GM18873 (cell line): ENCODE measurements around the gene PGGHG.

Experiments used
- ATAC-seq: cut with Tn5 transposase; IDR thresholded peaks from one replicate; pipeline ENCODE4 v1.9.1; 2021; ENCODE audit warnings: mild to moderate bottlenecking, moderate library complexity, moderate number of reproducible peaks; ENCODE audit not compliant: unreplicated experiment, low FRiP score

PGGHG gene

DNA sequence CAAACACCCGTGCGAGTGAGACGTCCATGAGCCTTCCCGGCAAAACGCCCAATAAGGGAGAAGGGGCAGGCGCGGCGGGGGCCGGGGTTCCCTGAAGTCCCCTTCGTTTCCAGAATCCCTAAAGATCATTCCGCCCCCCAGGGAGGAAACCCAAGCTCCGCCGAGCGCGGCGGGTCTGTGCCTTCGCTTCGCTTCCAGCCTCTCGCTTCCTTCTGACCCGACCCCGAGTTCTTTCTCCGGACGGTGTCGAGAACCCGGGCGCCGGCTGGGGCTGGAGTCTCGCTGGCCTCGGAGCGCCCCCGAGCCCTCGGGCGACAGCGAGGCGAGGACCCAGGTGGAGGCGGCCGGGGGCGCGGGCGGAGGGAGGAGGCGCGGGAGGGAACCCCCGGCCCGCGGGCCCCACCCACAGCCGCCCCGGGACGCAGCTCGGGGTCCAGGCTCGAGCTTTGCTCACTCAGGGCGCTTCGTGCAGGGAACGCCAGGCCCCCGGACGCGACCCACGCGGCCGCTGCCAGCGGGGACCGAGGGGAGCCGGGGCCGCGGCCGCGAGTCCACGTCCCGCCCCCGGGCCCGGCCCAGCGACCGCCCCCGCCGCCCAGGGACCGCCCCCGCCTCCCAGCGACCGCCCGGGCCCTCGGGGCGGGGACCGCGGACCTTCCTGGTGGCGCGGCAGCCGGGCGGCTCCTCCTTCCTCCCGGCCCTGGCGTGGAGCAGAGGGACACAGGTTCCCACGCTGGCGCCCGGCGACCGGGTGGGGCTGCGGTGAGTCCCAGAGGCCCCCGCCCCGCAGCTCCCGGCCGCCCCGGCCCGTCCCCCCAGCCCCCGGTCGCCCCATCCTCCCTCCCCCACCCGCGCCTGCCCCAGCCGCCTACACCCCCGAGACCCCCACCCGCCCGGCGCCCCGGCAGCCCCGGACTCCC lies at the start of gene PGGHG:
Gene PGGHG (plus strand): TSS at position 649 of the 920 bp plus-strand sequence. CDS start 691 bp downstream, outside the sequence.
- no peak for ATAC-seq

DNA sequence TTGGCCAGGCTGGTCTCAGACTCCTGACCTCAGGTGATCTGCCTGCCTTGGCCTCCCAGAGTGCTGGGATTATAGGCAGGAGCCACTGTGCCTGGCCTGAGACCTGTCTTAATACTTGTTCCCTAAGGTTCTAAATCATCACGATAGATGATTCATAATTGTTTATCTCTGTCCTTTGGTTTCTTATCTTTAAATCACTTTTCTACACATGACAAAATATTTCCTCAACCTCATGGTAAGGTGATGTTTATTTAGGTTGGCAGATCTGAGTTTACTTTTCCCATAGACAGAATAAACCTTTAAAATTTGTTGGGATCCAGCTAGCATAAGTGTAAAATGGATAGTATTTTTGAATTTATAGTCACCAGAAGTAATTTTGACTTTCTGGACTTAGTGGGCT lies 48.6 kb upstream of the PGGHG start:
- no peak for ATAC-seq

DNA sequence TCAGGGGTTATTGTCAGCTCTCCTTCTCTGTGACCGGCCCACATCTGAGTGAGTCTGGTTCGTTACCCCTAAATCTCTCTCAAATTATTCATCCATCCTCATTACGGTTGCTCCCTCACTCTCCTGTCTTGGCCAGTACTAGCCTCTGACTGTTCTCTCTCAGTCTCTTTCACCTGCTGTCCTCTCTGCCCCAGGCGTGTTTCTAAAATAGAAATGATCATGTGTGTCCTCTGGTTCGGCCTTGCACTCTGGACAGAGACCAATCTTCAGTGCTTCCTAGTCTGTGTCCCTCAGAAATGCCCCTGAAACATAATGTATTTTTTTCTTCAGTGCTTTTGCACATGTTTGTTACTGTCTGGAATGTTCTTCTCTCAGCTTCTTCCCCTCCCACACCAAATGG lies 47.3 kb upstream of the PGGHG start:
- ATAC-seq, result no peak

DNA sequence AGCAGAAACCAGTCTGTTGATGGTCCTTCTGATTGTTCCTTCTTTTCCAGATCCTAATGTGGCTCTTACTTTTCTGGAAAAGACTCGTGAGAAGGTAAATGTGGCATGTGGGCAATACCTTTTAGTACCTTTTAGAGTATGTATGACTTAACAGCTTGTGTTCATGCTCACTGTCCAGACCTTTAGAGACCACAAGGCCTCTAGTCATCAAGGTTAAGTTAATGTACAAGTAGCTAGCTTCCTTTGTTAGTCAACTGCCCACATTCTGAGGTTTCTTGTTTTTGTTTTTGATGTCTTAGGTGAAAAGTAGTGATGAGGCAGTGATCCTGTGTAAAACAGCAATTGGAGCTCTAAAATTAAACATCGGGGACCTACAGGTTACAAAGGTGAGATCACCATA lies 44.5 kb upstream of the PGGHG start:
- no peak for ATAC-seq

DNA sequence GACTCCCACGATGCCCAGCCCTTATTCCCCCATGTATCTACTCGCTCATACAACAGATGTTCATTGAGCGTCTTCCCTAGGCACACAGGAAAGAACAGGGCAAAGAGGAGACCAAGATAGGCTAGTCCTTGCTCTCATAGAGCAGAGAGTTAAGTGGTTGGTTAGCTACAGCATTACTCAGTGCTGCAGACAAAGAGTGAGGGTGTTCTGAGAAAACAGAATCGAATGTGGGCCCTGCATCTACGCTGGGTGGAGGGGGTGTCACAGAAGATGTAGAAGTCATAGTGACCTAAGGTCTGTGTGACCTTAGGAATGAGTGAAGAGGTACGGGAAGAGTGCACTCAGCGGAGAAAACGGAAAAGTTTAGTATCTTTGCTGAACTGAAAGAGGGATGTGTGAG lies 39.9 kb upstream of the PGGHG start:
- ATAC-seq, result no peak

DNA sequence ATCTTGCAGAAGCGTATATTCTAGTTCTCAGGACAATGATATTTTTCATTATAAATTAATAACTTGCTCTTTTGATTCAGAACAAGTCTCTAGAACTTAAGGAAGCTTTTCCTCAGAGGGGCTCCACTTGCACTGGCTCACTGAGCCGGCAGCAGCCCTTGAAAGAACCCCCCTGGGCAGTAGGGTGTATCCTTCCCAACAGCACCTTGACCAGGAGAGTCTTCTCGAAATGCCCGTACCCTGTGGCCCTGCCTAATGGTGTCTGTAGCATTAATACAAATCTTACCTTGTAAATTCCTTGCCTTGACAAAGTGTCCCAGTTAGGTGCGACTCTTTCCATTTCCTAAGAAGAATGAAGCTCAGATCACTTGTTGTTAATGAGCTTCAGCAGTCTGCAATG lies 38.7 kb upstream of the PGGHG start:
- no peak for ATAC-seq

DNA sequence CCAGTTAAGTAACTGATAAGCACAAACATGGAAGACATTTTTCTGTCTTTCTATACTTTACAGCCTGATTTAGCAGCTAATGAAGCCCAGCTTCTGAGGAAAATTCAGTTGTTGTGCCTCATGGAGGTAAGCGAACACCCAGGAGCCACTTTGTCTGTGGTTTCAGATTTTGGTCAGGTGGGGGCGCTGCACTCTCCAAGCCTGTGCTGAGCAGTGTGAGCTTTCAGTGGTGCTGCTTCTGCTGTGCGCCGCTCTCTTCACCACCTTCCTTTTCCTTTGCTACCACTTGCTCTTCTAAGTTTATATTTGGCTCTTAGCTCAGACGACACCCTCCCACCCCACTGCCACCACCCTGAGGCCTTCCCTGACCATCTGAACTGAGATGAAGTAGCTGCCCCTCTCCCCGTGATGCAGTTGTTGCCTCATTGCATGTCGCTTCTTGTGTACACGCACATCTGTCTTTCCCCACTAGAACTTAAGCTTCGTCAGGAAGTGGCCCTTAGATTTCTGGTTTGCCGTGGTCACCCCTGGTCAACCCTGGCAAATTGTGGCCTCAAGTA lies 38.1 kb upstream of the PGGHG start:
- no peak for ATAC-seq

DNA sequence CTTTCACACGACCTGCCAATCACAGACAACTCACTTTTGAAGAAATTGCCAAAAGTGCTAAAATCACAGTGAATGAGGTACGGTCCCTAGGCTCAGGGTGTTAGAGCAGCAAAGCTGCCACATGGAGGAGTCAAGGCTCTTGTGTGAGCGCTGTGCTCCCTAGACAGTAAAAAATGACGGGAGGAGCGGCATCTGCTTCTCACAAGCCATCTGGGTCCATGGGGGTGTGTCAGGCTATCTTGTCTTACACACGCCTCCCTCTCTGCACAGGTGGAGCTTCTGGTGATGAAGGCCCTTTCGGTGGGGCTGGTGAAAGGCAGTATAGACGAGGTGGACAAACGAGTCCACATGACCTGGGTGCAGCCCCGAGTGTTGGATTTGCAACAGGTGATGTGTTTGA lies 37.4 kb upstream of the PGGHG start:
- no peak for ATAC-seq

DNA sequence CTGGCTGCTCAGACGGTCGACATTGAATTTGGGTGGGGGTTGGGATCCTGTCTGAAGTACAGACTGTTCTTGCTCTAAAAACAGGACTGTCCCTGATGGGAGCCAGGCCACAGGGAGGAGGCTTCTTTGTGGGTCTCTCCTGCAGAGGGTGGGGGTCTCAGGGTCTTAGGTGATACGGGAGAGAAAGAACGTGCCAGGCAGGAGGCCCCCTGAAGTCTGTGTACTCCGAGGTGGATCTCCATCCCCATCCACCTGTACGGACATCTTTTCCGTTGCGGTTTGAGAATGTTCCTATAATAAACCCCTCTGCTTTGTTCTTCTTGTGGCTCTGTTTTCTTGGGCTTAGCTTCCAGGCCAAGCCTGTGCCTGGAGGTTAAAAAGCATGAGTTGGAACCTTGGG lies 36.3 kb upstream of the PGGHG start:
- ATAC-seq, result no peak

DNA sequence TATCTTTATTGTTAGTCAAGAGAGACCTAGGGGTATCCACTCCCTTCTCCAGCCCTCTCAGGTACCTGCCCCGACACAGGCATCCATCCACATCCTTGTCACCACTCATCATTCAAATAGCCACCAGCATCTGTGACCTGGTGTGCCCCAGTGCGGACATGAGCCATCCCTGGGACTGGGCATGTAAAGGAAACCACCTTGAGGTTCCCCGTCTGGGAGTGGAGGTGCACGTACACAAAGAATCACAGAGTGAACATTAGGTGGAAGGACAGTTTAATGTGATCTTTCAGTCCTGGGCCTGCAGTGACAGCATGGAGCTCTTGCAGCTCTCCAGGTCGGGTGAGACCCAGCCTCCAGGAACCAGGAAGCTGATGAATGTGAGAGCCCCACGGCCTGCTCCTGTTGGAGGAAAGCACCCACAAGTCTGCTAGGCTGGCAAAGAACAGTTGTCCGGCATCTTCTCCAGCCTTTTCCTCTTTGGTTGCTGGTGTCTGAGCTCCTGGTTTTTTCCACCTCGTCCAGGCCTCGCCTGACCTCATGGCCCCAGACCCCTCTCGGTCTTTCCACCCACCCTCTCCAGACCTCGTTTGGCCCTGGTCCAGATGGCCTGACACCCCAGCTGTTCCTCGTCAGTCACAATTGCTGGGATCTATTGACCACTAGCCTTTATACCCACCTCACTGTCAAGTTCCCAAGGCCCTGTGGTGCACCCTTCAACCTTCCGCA lies 35.6 kb upstream of the PGGHG start:
- ATAC-seq, result no peak

DNA sequence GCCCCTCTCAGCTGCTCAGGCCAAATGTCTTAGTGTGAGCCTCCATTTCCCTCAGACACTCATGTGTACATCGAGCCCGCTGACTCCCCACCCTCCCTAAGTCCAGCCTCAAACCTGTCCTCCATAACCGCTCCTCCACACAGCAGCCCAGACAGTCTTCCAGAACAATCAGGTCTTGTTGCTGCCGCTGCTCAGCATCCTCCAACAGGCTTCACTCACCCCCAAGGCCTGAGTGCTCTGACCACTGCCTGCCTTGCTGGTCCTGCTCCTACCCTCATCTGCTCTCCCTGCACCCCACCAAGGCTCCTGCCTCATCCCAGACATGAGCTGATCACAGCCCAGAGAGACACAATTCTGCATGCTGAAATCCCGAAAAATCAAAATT lies 35.0 kb upstream of the PGGHG start:
- ATAC-seq, result no peak

DNA sequence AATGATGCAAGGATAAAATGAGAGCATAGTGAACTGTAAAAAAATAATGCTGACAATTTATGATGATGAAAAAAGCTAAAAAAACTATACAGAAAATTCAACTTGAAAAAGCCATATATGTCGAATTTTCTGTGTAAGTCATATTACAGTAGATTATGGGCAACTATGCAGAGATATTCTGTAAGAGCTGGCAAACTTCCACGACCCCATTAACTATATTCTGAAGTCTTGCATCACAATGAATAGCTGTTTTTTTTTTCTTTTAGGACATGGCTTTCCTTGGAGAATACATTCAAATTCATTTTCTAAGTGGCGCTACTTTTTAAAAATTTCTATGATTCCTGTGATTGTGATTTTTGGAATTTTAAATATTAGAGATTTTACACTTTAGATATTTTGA lies 33.8 kb upstream of the PGGHG start:
- ATAC-seq, result no peak

DNA sequence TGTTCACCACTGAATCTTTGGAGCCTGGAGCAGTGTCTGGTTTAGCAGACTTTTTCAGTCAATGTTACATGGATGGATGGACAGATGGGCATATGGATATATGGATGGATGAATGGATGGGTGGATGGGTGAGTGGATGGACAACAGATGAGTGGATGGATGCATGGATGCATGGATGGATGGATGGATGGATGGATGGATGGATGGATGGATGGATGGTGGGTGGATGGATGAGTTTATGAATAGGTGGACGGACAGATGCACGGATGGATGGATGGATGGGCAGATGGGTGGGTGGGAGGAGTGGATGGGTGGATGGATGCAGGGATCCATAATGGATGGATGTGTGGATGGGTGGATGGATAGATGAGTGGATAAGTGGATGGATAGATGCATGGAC lies 33.1 kb upstream of the PGGHG start:
- no peak for ATAC-seq

DNA sequence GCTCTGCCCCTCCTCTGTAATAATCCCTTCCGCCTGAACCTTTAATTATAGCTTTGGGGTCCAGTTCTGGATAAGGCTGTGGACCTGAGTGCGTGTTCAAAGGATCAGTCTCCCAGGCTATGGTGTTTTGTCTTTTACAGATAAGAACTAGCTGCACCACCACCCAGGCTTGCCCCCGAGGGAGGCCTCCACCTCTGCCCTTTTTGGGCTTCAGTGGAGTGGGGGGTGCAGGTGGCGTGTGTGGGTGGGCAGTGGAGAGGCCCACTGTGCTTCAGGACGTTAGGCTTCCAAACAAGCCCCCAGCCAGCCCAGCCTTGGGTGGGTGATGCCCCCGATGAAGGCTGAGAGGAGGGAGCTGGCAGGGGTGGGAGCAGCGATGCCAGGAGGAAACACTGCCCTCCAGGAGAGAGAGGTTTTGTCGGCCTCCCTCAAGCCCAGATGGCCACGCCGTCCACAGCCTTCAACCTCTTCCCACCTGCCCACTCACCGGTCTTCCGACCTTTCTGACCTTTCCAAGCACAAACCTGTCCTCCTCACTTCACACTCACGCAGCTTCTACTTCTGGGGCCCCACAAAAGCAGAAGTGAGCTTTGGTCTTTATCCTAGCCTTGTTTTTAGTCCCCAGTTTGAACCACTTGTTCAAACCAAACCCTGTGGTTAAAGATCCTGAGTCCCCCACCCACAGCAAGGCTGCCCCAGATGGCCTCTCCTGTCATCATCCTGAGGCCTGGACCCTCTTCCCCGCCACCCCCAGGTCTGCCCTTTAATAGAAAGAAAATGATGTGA lies 31.8 kb upstream of the PGGHG start:
- no peak for ATAC-seq

DNA sequence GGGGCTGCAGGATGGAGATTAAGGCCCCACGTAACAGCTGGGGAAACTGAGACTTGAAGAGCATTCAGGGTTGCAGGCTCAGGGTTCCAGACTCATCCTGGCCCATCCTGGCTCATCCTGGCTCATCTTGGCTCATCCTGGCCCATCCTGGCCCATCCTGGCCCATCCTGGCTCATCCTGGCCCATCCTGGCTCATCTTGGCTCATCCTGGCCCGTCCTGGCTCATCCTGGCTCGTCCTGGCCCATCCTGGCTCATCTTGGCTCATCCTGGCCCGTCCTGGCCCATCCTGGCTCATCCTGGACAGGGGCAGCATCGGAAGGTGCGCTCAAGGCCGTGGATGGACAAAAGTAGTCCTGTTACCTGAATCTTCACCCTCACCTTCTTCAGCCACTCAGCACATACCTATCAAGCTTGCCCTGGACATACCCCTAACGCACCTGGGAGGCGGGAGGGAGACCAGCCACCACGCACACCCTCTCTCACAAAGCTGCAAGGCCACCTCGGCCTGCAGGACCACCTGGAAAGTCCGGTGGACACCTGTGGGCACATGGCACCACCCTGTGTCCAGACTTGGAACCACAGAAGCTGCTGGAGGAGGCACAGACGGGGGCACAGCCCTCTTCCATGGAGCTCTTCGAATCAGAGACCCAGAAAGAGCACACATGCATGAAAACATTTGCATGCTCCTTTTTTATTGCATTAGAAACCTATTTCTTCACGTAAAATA lies 31.0 kb upstream of the PGGHG start:
- no peak for ATAC-seq

DNA sequence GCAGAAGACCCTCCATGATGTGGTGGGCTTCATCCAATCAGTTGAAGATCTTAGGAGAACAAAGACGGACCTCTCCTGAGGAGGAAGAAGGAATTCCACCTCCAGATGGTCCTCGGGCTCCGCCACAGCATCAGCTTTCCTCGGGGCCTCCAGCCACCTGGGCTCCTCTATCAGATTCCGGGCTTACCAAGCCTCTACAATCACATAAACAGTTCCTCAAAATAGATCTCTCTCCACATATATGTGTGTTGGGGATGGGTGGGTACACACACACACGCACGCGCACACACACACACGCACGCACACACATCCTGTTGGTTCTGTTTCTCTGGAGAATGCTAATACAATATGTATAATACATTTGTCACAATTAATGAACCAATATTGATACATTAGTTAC lies 29.5 kb upstream of the PGGHG start:
- ATAC-seq, result no peak

DNA sequence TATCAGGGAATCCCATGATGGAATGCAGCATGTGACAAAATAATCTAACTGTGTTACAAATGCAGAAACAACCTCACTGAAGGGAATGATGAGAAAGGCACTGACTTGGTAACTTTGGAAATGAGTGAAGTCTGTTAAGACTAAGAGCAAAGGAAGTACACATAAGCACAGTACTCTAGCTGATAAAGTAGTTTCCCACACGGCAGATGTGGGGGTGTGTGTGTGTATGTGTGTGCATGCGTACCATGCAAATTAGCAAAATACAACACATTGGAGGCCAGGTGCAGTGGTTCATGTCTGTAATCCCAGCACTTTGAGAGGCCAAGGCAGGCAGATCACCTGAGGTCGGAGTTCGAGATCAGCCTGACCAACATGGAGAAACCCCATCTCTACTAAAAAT lies 27.3 kb upstream of the PGGHG start:
- ATAC-seq, result no peak

DNA sequence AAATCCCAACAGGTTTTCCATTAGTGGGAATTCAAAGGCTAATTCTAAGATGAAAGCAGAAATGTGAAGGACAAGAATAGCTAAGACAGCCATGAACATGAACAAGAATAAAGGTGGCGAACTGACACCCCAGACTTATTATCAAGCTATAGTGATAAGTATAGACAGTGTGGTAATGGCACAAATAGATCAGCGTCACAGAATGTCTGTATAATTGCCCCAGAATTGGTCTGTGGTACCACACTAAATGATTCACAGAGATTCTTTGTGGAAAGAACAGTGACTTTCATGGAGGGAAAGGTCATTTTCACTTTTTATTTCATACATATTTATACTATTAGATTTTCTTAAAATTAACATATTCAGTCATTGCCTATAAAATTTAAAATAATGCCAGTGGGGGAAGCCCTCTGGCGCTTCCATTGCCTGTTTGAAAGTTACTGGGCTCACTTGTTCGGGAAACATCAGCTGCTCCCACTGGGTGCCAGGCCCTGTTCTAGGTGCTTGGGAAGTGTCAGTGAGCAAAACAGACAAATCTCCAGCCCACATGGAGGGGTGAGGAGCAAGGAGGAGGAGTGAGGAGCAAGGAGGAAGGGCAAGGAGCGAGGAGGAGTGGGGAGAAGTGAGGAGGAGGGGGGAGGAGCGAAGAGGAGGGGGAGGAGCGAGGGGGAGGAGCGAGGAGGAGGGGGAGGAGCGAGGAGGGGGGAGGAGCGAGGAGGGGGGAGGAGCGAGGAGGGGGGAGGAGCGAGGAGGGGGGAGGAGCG lies 22.1 kb upstream of the PGGHG start:
- no peak for ATAC-seq

DNA sequence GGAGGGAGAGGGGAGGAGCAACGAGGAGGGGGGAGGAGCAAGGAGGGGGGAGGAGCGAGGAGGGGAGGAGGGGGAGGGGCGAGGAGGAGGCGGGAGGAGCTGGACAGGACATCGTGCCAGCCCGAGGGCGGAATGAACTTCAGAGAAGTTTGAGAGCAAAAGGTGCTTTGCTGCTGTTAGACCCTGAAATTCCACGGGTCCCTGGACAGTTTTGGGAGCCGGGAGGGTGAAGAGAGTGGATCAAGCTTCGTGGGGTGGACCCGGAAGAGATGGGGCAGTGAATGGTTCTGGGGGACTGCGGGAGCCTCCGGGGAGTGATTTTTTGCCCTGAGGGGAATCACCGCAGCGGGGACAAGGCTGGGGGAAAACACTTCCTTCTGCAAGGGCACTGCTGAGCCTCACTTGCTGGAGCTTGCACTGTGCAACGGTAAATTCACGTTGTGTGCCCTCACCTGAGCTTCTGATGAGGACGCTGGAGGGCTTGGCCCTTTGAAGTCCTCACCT lies 21.4 kb upstream of the PGGHG start:
- no peak for ATAC-seq
